HEK293 (cell line): ENCODE data around the gene NFATC1.

ENCODE experiments used
- CTCF ChIA-PET: fragments of 350-600 bp; formaldehyde crosslinking; extraction: SDS; loops from one replicate; lab custom pipeline; 2021; ENCODE audit warnings: antibody characterized with exemption; lab: Yijun Ruan, JAX
- POLR2A ChIA-PET: fragments of 300-600 bp; formaldehyde crosslinking; extraction: SDS; loops from one replicate; lab custom pipeline; 2020; ENCODE audit warnings: antibody characterized with exemption, inconsistent platforms; lab: Yijun Ruan, JAX
- H3K27ac ChIP-seq: fragments of 200-500 bp; sonication (Bioruptor generic); 2 replicates; pipeline ENCODE4 v1.5.1; 2014; ENCODE audit warnings: low read depth, low read length, control low read depth, inconsistent platforms; ENCODE audit errors: extremely low read depth
- H3K36me3 ChIP-seq, 2 experiments: fragments of 200-500 bp in 1 of 2; sonication (Bioruptor generic) in 1 of 2; 1 replicate in 1 of 2; 2 replicates in 1 of 2; pipeline ENCODE4 v1.5.1; 2014 to 2017; ENCODE audit warnings: inconsistent platforms in 2 of 2, low read length in 2 of 2; ENCODE audit not compliant: control insufficient read depth in 2 of 2, insufficient read depth in 1 of 2
- H3K4me1 ChIP-seq: fragments of 200-500 bp; sonication (Bioruptor generic); 2 replicates; pipeline ENCODE4 v1.5.1; 2014; ENCODE audit warnings: mild to moderate bottlenecking, low read length, inconsistent platforms; ENCODE audit not compliant: control insufficient read depth, insufficient read depth
- H3K4me3 ChIP-seq: 2 replicates; pipeline ENCODE4 v1.5.1; 2011; ENCODE audit warnings: low read depth, mild to moderate bottlenecking, control low read depth, low read length, moderate library complexity
- H3K9me3 ChIP-seq: fragments of 200-500 bp; sonication (Bioruptor generic); 2 replicates; pipeline ENCODE4 v1.5.1; 2014; ENCODE audit warnings: low read depth, low read length, inconsistent platforms; ENCODE audit not compliant: control insufficient read depth, insufficient read depth
- BCL11B ChIP-seq: fragments of 450-650 bp; formaldehyde crosslinking; IDR thresholded peaks from 2 replicates; pipeline ENCODE4 v1.5.1; 2016; ENCODE audit warnings: low read depth, missing biosample characterization, missing genetic modification characterization
- GLI4 ChIP-seq: fragments of 450-650 bp; formaldehyde crosslinking; IDR thresholded peaks from 2 replicates; pipeline ENCODE4 v1.5.1; 2016; ENCODE audit warnings: missing biosample characterization, missing genetic modification characterization
- HOXA7 ChIP-seq: sonication (generic); formaldehyde crosslinking; IDR thresholded peaks from 2 replicates; pipeline ENCODE4 v1.8.1; 2022; ENCODE audit warnings: missing genetic modification reagents, borderline replicate concordance
- INSM2 ChIP-seq: fragments of 450-650 bp; formaldehyde crosslinking; IDR thresholded peaks from 2 replicates; pipeline ENCODE4 v1.5.1; 2016; ENCODE audit warnings: missing biosample characterization, missing genetic modification characterization
- PRDM1 ChIP-seq: fragments of 450-650 bp; formaldehyde crosslinking; IDR thresholded peaks from 2 replicates; pipeline ENCODE4; 2016; ENCODE audit warnings: missing biosample characterization, missing genetic modification characterization
- RBAK ChIP-seq: fragments of 450-650 bp; formaldehyde crosslinking; IDR thresholded peaks from 2 replicates; pipeline ENCODE4 v1.5.1; 2016; ENCODE audit warnings: missing biosample characterization, missing genetic modification characterization
- REPIN1 ChIP-seq: fragments of 450-650 bp; formaldehyde crosslinking; IDR thresholded peaks from 2 replicates; pipeline ENCODE4 v1.5.1; 2017; ENCODE audit warnings: missing biosample characterization, missing genetic modification characterization, low read depth
- SP7 ChIP-seq: fragments of 450-650 bp; formaldehyde crosslinking; IDR thresholded peaks from 2 replicates; pipeline ENCODE4 v1.5.1; 2016; ENCODE audit warnings: missing biosample characterization, missing genetic modification characterization
- TCF7L2 ChIP-seq: IDR thresholded peaks from 2 replicates; pipeline ENCODE4 v1.6.1; 2011; ENCODE audit warnings: low read depth, mild to moderate bottlenecking, inconsistent platforms, low read length, moderate library complexity, borderline replicate concordance
- YY2 ChIP-seq: fragments of 450-650 bp; formaldehyde crosslinking; IDR thresholded peaks from 2 replicates; pipeline ENCODE4 v1.5.1; 2016; ENCODE audit warnings: missing biosample characterization, missing genetic modification characterization
- ZBTB7A ChIP-seq: fragments of 450-650 bp; formaldehyde crosslinking; IDR thresholded peaks from 2 replicates; pipeline ENCODE4 v1.5.1; 2016; ENCODE audit warnings: low read depth, missing biosample characterization, missing genetic modification characterization
- ZNF133 ChIP-seq: fragments of 450-650 bp; formaldehyde crosslinking; IDR thresholded peaks from 2 replicates; pipeline ENCODE4 v1.5.1; 2016; ENCODE audit warnings: missing biosample characterization, missing genetic modification characterization
- ZNF138 ChIP-seq: fragments of 450-650 bp; formaldehyde crosslinking; IDR thresholded peaks from 2 replicates; pipeline ENCODE4 v1.5.1; 2016; ENCODE audit warnings: missing biosample characterization, missing genetic modification characterization, borderline replicate concordance
- ZNF146 ChIP-seq: fragments of 450-650 bp; formaldehyde crosslinking; IDR thresholded peaks from 2 replicates; pipeline ENCODE4 v1.5.1; 2016; ENCODE audit warnings: missing biosample characterization, missing genetic modification characterization
- ZNF155 ChIP-seq: fragments of 450-650 bp; formaldehyde crosslinking; IDR thresholded peaks from 2 replicates; pipeline ENCODE4 v1.5.1; 2016; ENCODE audit warnings: missing biosample characterization, missing genetic modification characterization
- ZNF175 ChIP-seq: fragments of 450-650 bp; formaldehyde crosslinking; IDR thresholded peaks from 2 replicates; pipeline ENCODE4 v1.5.1; 2016; ENCODE audit warnings: missing biosample characterization, missing genetic modification characterization
- ZNF19 ChIP-seq: fragments of 450-650 bp; formaldehyde crosslinking; IDR thresholded peaks from 2 replicates; pipeline ENCODE4; 2016; ENCODE audit warnings: missing biosample characterization, missing genetic modification characterization, low read depth
- ZNF2 ChIP-seq: fragments of 450-650 bp; formaldehyde crosslinking; IDR thresholded peaks from 2 replicates; pipeline ENCODE4 v1.5.1; 2016; ENCODE audit warnings: missing biosample characterization, missing genetic modification characterization
- ZNF221 ChIP-seq: fragments of 450-650 bp; formaldehyde crosslinking; IDR thresholded peaks from 2 replicates; pipeline ENCODE4 v1.5.1; 2017; ENCODE audit warnings: missing biosample characterization, missing genetic modification characterization, borderline replicate concordance
- ZNF362 ChIP-seq: fragments of 450-650 bp; formaldehyde crosslinking; IDR thresholded peaks from 2 replicates; pipeline ENCODE4 v1.5.1; 2016; ENCODE audit warnings: missing biosample characterization, missing genetic modification characterization
- ZNF37A ChIP-seq: fragments of 450-650 bp; IDR thresholded peaks from 2 replicates; pipeline ENCODE4 v1.5.1; 2018; ENCODE audit warnings: missing biosample characterization, missing genetic modification characterization
- ZNF544 ChIP-seq: fragments of 450-650 bp; formaldehyde crosslinking; IDR thresholded peaks from 2 replicates; pipeline ENCODE4 v1.5.0; 2017; ENCODE audit warnings: missing biosample characterization, missing genetic modification characterization
- ZNF596 ChIP-seq: fragments of 450-650 bp; IDR thresholded peaks from 2 replicates; pipeline ENCODE4 v1.5.0; 2018; ENCODE audit warnings: missing biosample characterization, mild to moderate bottlenecking, missing genetic modification characterization, moderate library complexity
- ZNF639 ChIP-seq: fragments of 450-650 bp; formaldehyde crosslinking; IDR thresholded peaks from 2 replicates; pipeline ENCODE4 v1.5.1; 2016; ENCODE audit warnings: missing biosample characterization, missing genetic modification characterization
- TF ChIP-seq, protein P1 (sequence below): fragments of 450-650 bp; formaldehyde crosslinking; IDR thresholded peaks from 2 replicates; pipeline ENCODE4 v1.5.0; 2017; ENCODE audit warnings: missing biosample characterization, missing genetic modification characterization, borderline replicate concordance
- TF ChIP-seq, protein P2 (sequence below): fragments of 450-650 bp; formaldehyde crosslinking; IDR thresholded peaks from 2 replicates; pipeline ENCODE4 v1.5.1; 2017; ENCODE audit warnings: missing biosample characterization, missing genetic modification characterization

Gene NFATC1

GRCh38 chr18:79355433-79356335 lies 40.0 kb upstream of the NFATC1 start:
- H3K4me1 ChIP-seq: no peaks in the 10 kb centered on the region
- peaks cover 0 to 12% of the 10 kb centered on the region in 2 experiments; a peak in 2 of 3 replicates for H3K36me3 ChIP-seq
- CTCF ChIA-PET: no interaction called here
- H3K9me3 ChIP-seq: no peaks in the 10 kb centered on the region
- no peak for TF ChIP-seq PRDM1
- no peak for TF ChIP-seq ZNF155 (tag by site-specific recombination)
- TF ChIP-seq RBAK (tag by site-specific recombination): no peak
- no peak for TF ChIP-seq ZNF19 (tag by site-specific recombination)
- TF ChIP-seq ZNF596: no peak
- no peak for TF ChIP-seq INSM2 (tag by site-specific recombination)
- TF ChIP-seq ZNF221 (tag by site-specific recombination): no peak
- TF ChIP-seq YY2 (tag by site-specific recombination): no peak
- TF ChIP-seq REPIN1 (tag by site-specific recombination): no peak
- TF ChIP-seq ZNF146 (tag by site-specific recombination): no peak
- no peak for TF ChIP-seq ZNF544 (tag by site-specific recombination)
- TF ChIP-seq, all 188 proteins: peak for 0
- H3K4me3 ChIP-seq: no peak overlapping the region
- POLR2A ChIA-PET: no interaction called here
- no peak overlapping the region for H3K27ac ChIP-seq

- ChIA-PET POLR2A (no interaction called here), CTCF (no interaction called here)
- Histone ChIP-seq H3K4me3 (no peak overlapping the region), H3K36me3 (peaks cover 0 to 18% of the 10 kb centered on the region in 2 experiments; a peak in 1 of 3 replicates), H3K27ac (no peak overlapping the region), H3K4me1 (no peaks in the 10 kb centered on the region), H3K9me3 (no peaks in the 10 kb centered on the region)
- no peak for TF ChIP-seq ZNF175
- no peak for TF ChIP-seq ZNF133 (tag by site-specific recombination)
- TF ChIP-seq TCF7L2: no peak
- TF ChIP-seq ZNF138 (tag by site-specific recombination): no peak
- TF ChIP-seq ZNF37A (tag by site-specific recombination): no peak
- no peak for TF ChIP-seq REPIN1 (tag by site-specific recombination)
- TF ChIP-seq, protein P1, sequence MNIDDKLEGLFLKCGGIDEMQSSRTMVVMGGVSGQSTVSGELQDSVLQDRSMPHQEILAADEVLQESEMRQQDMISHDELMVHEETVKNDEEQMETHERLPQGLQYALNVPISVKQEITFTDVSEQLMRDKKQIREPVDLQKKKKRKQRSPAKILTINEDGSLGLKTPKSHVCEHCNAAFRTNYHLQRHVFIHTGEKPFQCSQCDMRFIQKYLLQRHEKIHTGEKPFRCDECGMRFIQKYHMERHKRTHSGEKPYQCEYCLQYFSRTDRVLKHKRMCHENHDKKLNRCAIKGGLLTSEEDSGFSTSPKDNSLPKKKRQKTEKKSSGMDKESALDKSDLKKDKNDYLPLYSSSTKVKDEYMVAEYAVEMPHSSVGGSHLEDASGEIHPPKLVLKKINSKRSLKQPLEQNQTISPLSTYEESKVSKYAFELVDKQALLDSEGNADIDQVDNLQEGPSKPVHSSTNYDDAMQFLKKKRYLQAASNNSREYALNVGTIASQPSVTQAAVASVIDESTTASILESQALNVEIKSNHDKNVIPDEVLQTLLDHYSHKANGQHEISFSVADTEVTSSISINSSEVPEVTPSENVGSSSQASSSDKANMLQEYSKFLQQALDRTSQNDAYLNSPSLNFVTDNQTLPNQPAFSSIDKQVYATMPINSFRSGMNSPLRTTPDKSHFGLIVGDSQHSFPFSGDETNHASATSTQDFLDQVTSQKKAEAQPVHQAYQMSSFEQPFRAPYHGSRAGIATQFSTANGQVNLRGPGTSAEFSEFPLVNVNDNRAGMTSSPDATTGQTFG (tag by site-specific recombination): no peak
- no peak for TF ChIP-seq SP7
- TF ChIP-seq BCL11B: no peak
- TF ChIP-seq HOXA7 (CRISPR knock-in tag): no peak
- no peak for TF ChIP-seq GLI4 (tag by site-specific recombination)
- TF ChIP-seq ZNF639 (tag by site-specific recombination): no peak
- TF ChIP-seq, protein P2, sequence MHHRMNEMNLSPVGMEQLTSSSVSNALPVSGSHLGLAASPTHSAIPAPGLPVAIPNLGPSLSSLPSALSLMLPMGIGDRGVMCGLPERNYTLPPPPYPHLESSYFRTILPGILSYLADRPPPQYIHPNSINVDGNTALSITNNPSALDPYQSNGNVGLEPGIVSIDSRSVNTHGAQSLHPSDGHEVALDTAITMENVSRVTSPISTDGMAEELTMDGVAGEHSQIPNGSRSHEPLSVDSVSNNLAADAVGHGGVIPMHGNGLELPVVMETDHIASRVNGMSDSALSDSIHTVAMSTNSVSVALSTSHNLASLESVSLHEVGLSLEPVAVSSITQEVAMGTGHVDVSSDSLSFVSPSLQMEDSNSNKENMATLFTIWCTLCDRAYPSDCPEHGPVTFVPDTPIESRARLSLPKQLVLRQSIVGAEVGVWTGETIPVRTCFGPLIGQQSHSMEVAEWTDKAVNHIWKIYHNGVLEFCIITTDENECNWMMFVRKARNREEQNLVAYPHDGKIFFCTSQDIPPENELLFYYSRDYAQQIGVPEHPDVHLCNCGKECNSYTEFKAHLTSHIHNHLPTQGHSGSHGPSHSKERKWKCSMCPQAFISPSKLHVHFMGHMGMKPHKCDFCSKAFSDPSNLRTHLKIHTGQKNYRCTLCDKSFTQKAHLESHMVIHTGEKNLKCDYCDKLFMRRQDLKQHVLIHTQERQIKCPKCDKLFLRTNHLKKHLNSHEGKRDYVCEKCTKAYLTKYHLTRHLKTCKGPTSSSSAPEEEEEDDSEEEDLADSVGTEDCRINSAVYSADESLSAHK (tag by site-specific recombination): no peak
- TF ChIP-seq ZNF2 (tag by site-specific recombination): no peak
- TF ChIP-seq ZBTB7A (tag by site-specific recombination): no peak
- TF ChIP-seq ZNF362 (tag by site-specific recombination): no peak
Measured at GRCh38 chr18:79356435-79356834, 39.3 kb upstream of the NFATC1 start.
